HEK293 (cell line): Measurements from ENCODE around the gene KLHDC9.

Experiments
- CTCF ChIA-PET: fragments of 350-600 bp; formaldehyde crosslinking; extraction: SDS; loops from one replicate; lab custom pipeline; 2021; ENCODE audit warnings: antibody characterized with exemption; lab: Yijun Ruan, JAX
- POLR2A ChIA-PET: fragments of 300-600 bp; formaldehyde crosslinking; extraction: SDS; loops from one replicate; lab custom pipeline; 2020; ENCODE audit warnings: antibody characterized with exemption, inconsistent platforms; lab: Yijun Ruan, JAX
- H3K27ac ChIP-seq: fragments of 200-500 bp; sonication (Bioruptor generic); 2 replicates; pipeline ENCODE4 v1.5.1; 2014; ENCODE audit warnings: low read depth, low read length, control low read depth, inconsistent platforms; ENCODE audit errors: extremely low read depth
- H3K36me3 ChIP-seq, 2 experiments: fragments of 200-500 bp in 1 of 2; sonication (Bioruptor generic) in 1 of 2; 1 replicate in 1 of 2; 2 replicates in 1 of 2; pipeline ENCODE4 v1.5.1; 2014 to 2017; ENCODE audit warnings: inconsistent platforms in 2 of 2, low read length in 2 of 2; ENCODE audit not compliant: control insufficient read depth in 2 of 2, insufficient read depth in 1 of 2
- H3K4me1 ChIP-seq: fragments of 200-500 bp; sonication (Bioruptor generic); 2 replicates; pipeline ENCODE4 v1.5.1; 2014; ENCODE audit warnings: mild to moderate bottlenecking, low read length, inconsistent platforms; ENCODE audit not compliant: control insufficient read depth, insufficient read depth
- H3K4me3 ChIP-seq: 2 replicates; pipeline ENCODE4 v1.5.1; 2011; ENCODE audit warnings: low read depth, mild to moderate bottlenecking, control low read depth, low read length, moderate library complexity
- H3K9me3 ChIP-seq: fragments of 200-500 bp; sonication (Bioruptor generic); 2 replicates; pipeline ENCODE4 v1.5.1; 2014; ENCODE audit warnings: low read depth, low read length, inconsistent platforms; ENCODE audit not compliant: control insufficient read depth, insufficient read depth
- EGR2 ChIP-seq: fragments of 450-650 bp; formaldehyde crosslinking; IDR thresholded peaks from 2 replicates; pipeline ENCODE4 v1.5.1; 2016; ENCODE audit warnings: low read depth, missing biosample characterization, missing genetic modification characterization
- GLI4 ChIP-seq: fragments of 450-650 bp; formaldehyde crosslinking; IDR thresholded peaks from 2 replicates; pipeline ENCODE4 v1.5.1; 2016; ENCODE audit warnings: missing biosample characterization, missing genetic modification characterization
- OSR2 ChIP-seq: fragments of 450-650 bp; formaldehyde crosslinking; IDR thresholded peaks from 2 replicates; pipeline ENCODE4 v1.5.1; 2016; ENCODE audit warnings: missing biosample characterization, missing genetic modification characterization
- OVOL3 ChIP-seq: fragments of 450-650 bp; formaldehyde crosslinking; IDR thresholded peaks from 2 replicates; pipeline ENCODE4 v1.5.1; 2016; ENCODE audit warnings: missing biosample characterization, missing genetic modification characterization
- SCRT1 ChIP-seq: fragments of 450-650 bp; formaldehyde crosslinking; IDR thresholded peaks from 2 replicates; pipeline ENCODE4 v1.5.1; 2016; ENCODE audit warnings: missing biosample characterization, missing genetic modification characterization, borderline replicate concordance
- SP2 ChIP-seq: fragments of 450-650 bp; formaldehyde crosslinking; IDR thresholded peaks from 2 replicates; pipeline ENCODE4 v1.5.1; 2016; ENCODE audit warnings: missing biosample characterization, missing genetic modification characterization
- YY2 ChIP-seq: fragments of 450-650 bp; formaldehyde crosslinking; IDR thresholded peaks from 2 replicates; pipeline ENCODE4 v1.5.1; 2016; ENCODE audit warnings: missing biosample characterization, missing genetic modification characterization
- ZBTB17 ChIP-seq: fragments of 450-650 bp; formaldehyde crosslinking; IDR thresholded peaks from 2 replicates; pipeline ENCODE4 v1.5.1; 2016; ENCODE audit warnings: missing biosample characterization, missing genetic modification characterization
- ZBTB7A ChIP-seq: fragments of 450-650 bp; formaldehyde crosslinking; IDR thresholded peaks from 2 replicates; pipeline ENCODE4 v1.5.1; 2016; ENCODE audit warnings: low read depth, missing biosample characterization, missing genetic modification characterization
- ZEB2 ChIP-seq: fragments of 450-650 bp; formaldehyde crosslinking; IDR thresholded peaks from 2 replicates; pipeline ENCODE4 v1.5.1; 2016; ENCODE audit warnings: missing biosample characterization, missing genetic modification characterization
- ZFP69B ChIP-seq: fragments of 450-650 bp; formaldehyde crosslinking; IDR thresholded peaks from 2 replicates; pipeline ENCODE4 v1.5.1; 2016; ENCODE audit warnings: missing biosample characterization, missing genetic modification characterization
- ZNF10 ChIP-seq: fragments of 450-650 bp; formaldehyde crosslinking; IDR thresholded peaks from 2 replicates; pipeline ENCODE4 v1.5.1; 2017; ENCODE audit warnings: missing biosample characterization, missing genetic modification characterization
- ZNF133 ChIP-seq: fragments of 450-650 bp; formaldehyde crosslinking; IDR thresholded peaks from 2 replicates; pipeline ENCODE4 v1.5.1; 2016; ENCODE audit warnings: missing biosample characterization, missing genetic modification characterization
- ZNF202 ChIP-seq: fragments of 450-650 bp; formaldehyde crosslinking; IDR thresholded peaks from 2 replicates; pipeline ENCODE4 v1.5.1; 2016; ENCODE audit warnings: missing biosample characterization, missing genetic modification characterization, borderline replicate concordance
- ZNF24 ChIP-seq: fragments of 450-650 bp; formaldehyde crosslinking; IDR thresholded peaks from 2 replicates; pipeline ENCODE4 v1.5.1; 2016; ENCODE audit warnings: missing biosample characterization, missing genetic modification characterization
- ZNF266 ChIP-seq: fragments of 450-650 bp; formaldehyde crosslinking; IDR thresholded peaks from 2 replicates; pipeline ENCODE4 v1.5.1; 2016; ENCODE audit warnings: missing biosample characterization, missing genetic modification characterization, low read depth
- ZNF274 ChIP-seq, 2 experiments: fragments of 200-500 bp in 1 of 2; fragments of 450-650 bp in 1 of 2; sonication (Bioruptor generic) in 1 of 2; formaldehyde crosslinking in 1 of 2; IDR thresholded peaks; 2 replicates each; pipeline versions ENCODE4 v1.5.1 to v1.6.1; 2014 to 2016; ENCODE audit warnings: borderline replicate concordance in 1 of 2, inconsistent platforms in 1 of 2, low read length in 1 of 2, missing biosample characterization in 1 of 2, missing genetic modification characterization in 1 of 2
- ZNF335 ChIP-seq: fragments of 450-650 bp; formaldehyde crosslinking; conservative IDR thresholded peaks from 2 replicates; pipeline ENCODE4 v1.5.1; 2016; ENCODE audit warnings: missing biosample characterization, missing genetic modification characterization
- ZNF341 ChIP-seq: fragments of 450-650 bp; formaldehyde crosslinking; IDR thresholded peaks from 2 replicates; pipeline ENCODE4; 2016; ENCODE audit warnings: low read depth, missing biosample characterization, missing genetic modification characterization
- ZNF394 ChIP-seq: fragments of 450-650 bp; formaldehyde crosslinking; IDR thresholded peaks from 2 replicates; pipeline ENCODE4 v1.5.1; 2016; ENCODE audit warnings: missing biosample characterization, missing genetic modification characterization, mild to moderate bottlenecking, moderate library complexity, borderline replicate concordance
- ZNF521 ChIP-seq: fragments of 450-650 bp; formaldehyde crosslinking; IDR thresholded peaks from 2 replicates; pipeline ENCODE4 v1.5.1; 2017; ENCODE audit warnings: missing biosample characterization, mild to moderate bottlenecking, missing genetic modification characterization
- ZNF76 ChIP-seq: fragments of 450-650 bp; formaldehyde crosslinking; IDR thresholded peaks from 2 replicates; pipeline ENCODE4; 2016; ENCODE audit warnings: low read depth, missing biosample characterization, missing genetic modification characterization, borderline replicate concordance
- ZSCAN16 ChIP-seq: fragments of 450-650 bp; formaldehyde crosslinking; IDR thresholded peaks from 2 replicates; pipeline ENCODE4 v1.5.1; 2016; ENCODE audit warnings: missing biosample characterization, missing genetic modification characterization
- ZXDB ChIP-seq: fragments of 450-650 bp; formaldehyde crosslinking; IDR thresholded peaks from 2 replicates; pipeline ENCODE4 v1.5.1; 2016; ENCODE audit warnings: missing biosample characterization, missing genetic modification characterization
- TF ChIP-seq, protein P1 (sequence below): fragments of 450-650 bp; formaldehyde crosslinking; IDR thresholded peaks from 2 replicates; pipeline ENCODE4 v1.5.1; 2017; ENCODE audit warnings: missing biosample characterization, missing genetic modification characterization
- TF ChIP-seq, protein P2 (sequence below): fragments of 450-650 bp; formaldehyde crosslinking; IDR thresholded peaks from 2 replicates; pipeline ENCODE4 v1.5.1; 2016; ENCODE audit warnings: missing biosample characterization, missing genetic modification characterization

The KLHDC9 gene

DNA sequence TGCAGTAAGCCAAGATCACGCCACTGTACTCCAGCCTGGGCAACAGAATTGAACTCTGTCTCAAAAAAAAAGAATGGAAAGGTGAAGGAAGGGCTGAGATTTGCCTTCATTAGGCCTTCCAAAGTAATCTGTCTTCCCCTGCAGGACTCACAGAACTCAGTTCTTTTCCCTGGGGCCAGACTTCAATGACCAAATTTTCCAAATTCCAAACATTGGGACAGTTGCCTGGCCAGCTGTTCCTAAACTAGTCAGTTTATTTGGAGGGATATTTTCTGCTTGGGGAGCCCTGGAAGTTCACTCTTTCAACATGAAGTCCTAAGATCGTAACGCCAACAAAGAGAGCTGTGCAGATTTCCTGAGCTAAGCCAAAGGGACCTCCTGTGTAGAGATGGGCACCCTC is 39.7 kb downstream of the KLHDC9 start:
- H3K4me3 ChIP-seq = no peak overlapping the region
- TF ChIP-seq SP2 (tag by site-specific recombination) (no peak), ZBTB7A (no peak), ZNF521 (tag by site-specific recombination) (no peak), SCRT1 (no peak), ZNF266 (tag by site-specific recombination) (no peak), ZNF274 (IDR thresholded peaks at IDR 0.05; ENCODE audit: low read length) (no peak), ZNF274 (tag by site-specific recombination; IDR thresholded peaks at IDR 0.05; ENCODE audit: borderline replicate concordance) (no peak), ZNF10 (tag by site-specific recombination) (no peak), ZNF133 (tag by site-specific recombination) (no peak)
- no peaks in the 10 kb centered on the region for H3K9me3 ChIP-seq
- H3K4me1 ChIP-seq = no peaks in the 10 kb centered on the region
- CTCF ChIA-PET = interaction anchor here (0.6 to 3.2 kb wide), 8 partner anchors 9 to 295 kb away, joined by 3 to 21 read pairs (median 4); partner anchors contain the start of gene KLHDC9
- POLR2A ChIA-PET = interaction anchor here (0.5 to 1.3 kb wide), 3 partner anchors 15 to 21 kb away, joined by 3 to 4 read pairs (median 3); partner anchors contain the start of genes NIT1 and PFDN2
- H3K36me3 ChIP-seq = peaks cover 0 to 7% of the 10 kb centered on the region in 2 experiments; a peak in 2 of 3 replicates
- no peak overlapping the region for H3K27ac ChIP-seq

DNA sequence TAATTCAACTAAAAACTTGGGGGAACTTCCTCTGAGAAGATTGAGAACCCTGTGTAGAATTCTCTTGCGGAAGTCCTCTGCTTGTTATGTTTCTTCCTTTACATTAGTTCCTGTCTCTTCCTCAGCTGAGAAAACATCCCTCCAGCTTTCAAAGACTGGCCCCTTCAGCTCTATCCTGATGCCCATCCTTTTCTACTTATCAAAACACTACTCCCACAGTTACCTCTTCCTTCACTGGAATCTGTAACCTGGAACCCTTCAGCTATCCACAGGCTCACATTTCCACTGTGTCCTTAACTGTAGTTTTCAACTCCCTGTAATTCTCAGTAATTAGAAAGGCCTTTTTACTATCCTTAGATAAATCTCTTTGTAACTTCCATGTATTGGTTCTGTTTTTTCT is 40.3 kb downstream of the KLHDC9 start:
- CTCF ChIA-PET = interaction anchor here (0.6 to 3.2 kb wide), 12 partner anchors 9 to 296 kb away, joined by 3 to 21 read pairs (median 4); partner anchors contain the start of gene KLHDC9
- TF ChIP-seq OSR2 (no peak), YY2 (tag by site-specific recombination) (no peak), ZBTB17 (tag by site-specific recombination) (no peak), ZEB2 (tag by site-specific recombination) (no peak), ZNF202 (no peak), ZNF341 (tag by site-specific recombination) (no peak), ZNF335 (no peak), ZXDB (tag by site-specific recombination) (no peak), OVOL3 (tag by site-specific recombination) (no peak), ZNF24 (no peak), ZFP69B (no peak), ZNF76 (tag by site-specific recombination) (no peak), ZSCAN16 (tag by site-specific recombination) (no peak), GLI4 (tag by site-specific recombination) (no peak), EGR2 (no peak), ZNF394 (tag by site-specific recombination) (no peak)
- TF ChIP-seq, protein P1, sequence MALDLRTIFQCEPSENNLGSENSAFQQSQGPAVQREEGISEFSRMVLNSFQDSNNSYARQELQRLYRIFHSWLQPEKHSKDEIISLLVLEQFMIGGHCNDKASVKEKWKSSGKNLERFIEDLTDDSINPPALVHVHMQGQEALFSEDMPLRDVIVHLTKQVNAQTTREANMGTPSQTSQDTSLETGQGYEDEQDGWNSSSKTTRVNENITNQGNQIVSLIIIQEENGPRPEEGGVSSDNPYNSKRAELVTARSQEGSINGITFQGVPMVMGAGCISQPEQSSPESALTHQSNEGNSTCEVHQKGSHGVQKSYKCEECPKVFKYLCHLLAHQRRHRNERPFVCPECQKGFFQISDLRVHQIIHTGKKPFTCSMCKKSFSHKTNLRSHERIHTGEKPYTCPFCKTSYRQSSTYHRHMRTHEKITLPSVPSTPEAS (tag by site-specific recombination) = no peak
- TF ChIP-seq, protein P2, sequence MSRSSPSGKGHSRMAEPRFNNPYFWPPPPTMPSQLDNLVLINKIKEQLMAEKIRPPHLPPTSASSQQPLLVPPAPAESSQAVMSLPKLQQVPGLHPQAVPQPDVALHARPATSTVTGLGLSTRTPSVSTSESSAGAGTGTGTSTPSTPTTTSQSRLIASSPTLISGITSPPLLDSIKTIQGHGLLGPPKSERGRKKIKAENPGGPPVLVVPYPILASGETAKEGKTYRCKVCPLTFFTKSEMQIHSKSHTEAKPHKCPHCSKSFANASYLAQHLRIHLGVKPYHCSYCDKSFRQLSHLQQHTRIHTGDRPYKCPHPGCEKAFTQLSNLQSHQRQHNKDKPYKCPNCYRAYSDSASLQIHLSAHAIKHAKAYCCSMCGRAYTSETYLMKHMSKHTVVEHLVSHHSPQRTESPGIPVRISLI = no peak
- Histone ChIP-seq H3K27ac (no peak overlapping the region), H3K4me3 (no peak overlapping the region), H3K36me3 (peaks cover 0 to 7% of the 10 kb centered on the region in 2 experiments; a peak in 2 of 3 replicates), H3K4me1 (no peaks in the 10 kb centered on the region), H3K9me3 (no peaks in the 10 kb centered on the region)
- POLR2A ChIA-PET = interaction anchor here (1.1 kb wide), 1 partner anchor 21 kb away, joined by 3 read pairs; the partner anchor contains the start of genes NIT1 and PFDN2
